Suprapubic skin (tissue), 3 donors: ENCODE data around the gene KAT7.

ENCODE experiments used
- POLR2A ChIP-seq, 2 donors: fragments of 450-650 bp; IDR thresholded peaks; one replicate each; pipeline ENCODE4 v1.6.1; 2017; ENCODE audit warnings: antibody characterized with exemption in 2 of 2, mild to moderate bottlenecking in 2 of 2, moderate library complexity in 2 of 2
- TF ChIP-seq, protein P1 (sequence below), 2 donors: fragments of 200-600 bp in 1 of 2; fragments of 450-650 bp in 1 of 2; sonication (generic) in 1 of 2; IDR thresholded peaks; one replicate each; pipeline ENCODE4 v1.5.1; 2016 to 2019; ENCODE audit warnings: antibody characterized with exemption in 2 of 2, mild to moderate bottlenecking in 1 of 2, moderate library complexity in 1 of 2

DNA sequence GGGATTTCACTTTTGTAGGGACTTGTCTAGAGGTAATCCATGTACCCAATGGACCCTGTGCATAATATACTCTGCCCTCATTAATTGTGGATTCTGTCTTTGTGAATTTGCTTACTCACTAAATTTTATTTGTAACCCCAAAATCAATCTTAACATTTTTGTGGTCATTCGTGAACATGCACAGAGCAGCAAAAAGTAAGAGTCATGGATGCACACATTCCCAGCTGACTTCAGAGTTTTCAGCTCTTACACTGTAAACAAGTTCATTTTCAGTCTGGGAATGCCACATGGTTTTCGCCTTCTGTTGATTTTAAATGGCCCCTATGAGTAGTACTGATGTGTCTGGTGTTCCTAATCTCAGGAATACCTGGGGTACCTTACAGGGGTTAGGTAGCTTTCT lies 35.1 kb downstream of the KAT7 start:
- TF ChIP-seq, protein P1, sequence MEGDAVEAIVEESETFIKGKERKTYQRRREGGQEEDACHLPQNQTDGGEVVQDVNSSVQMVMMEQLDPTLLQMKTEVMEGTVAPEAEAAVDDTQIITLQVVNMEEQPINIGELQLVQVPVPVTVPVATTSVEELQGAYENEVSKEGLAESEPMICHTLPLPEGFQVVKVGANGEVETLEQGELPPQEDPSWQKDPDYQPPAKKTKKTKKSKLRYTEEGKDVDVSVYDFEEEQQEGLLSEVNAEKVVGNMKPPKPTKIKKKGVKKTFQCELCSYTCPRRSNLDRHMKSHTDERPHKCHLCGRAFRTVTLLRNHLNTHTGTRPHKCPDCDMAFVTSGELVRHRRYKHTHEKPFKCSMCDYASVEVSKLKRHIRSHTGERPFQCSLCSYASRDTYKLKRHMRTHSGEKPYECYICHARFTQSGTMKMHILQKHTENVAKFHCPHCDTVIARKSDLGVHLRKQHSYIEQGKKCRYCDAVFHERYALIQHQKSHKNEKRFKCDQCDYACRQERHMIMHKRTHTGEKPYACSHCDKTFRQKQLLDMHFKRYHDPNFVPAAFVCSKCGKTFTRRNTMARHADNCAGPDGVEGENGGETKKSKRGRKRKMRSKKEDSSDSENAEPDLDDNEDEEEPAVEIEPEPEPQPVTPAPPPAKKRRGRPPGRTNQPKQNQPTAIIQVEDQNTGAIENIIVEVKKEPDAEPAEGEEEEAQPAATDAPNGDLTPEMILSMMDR (IDR thresholded peaks at IDR 0.05) = no peak
- no peak for TF ChIP-seq POLR2A (IDR thresholded peaks at IDR 0.05)
